Glutamatergic neuron (in vitro differentiated cells): Measurements from ENCODE around the gene OTOGL. TPM values are rescaled to one million over a fixed set of nuclear protein-coding genes. Genes with fewer than 3 reads are reported as not detected.
"Not testable (repeated sequence)": the region's sequence is repeated elsewhere in the genome, so short reads cannot be mapped to it uniquely, and the experiment has no call there.

Experiments used
- DNase-seq: peaks from one replicate; pipeline ENCODE4 v3.0.0; 2022
- H3K27ac Mint-ChIP-seq: one replicate; pipeline ENCODE4 v1.8.0; 2020; ENCODE audit warnings: mild to moderate bottlenecking, mixed read lengths, inconsistent platforms; ENCODE audit not compliant: unreplicated experiment
- H3K27me3 Mint-ChIP-seq: one replicate; pipeline ENCODE4 v1.8.0; 2020; ENCODE audit warnings: mild to moderate bottlenecking, moderate library complexity, mixed read lengths, inconsistent platforms; ENCODE audit not compliant: unreplicated experiment
- H3K36me3 Mint-ChIP-seq: one replicate; pipeline ENCODE4 v1.8.0; 2020; ENCODE audit warnings: mild to moderate bottlenecking, mixed read lengths, inconsistent platforms; ENCODE audit not compliant: unreplicated experiment
- H3K4me1 Mint-ChIP-seq: one replicate; pipeline ENCODE4 v1.8.0; 2020; ENCODE audit warnings: mild to moderate bottlenecking, low read depth, mixed read lengths, inconsistent platforms; ENCODE audit not compliant: unreplicated experiment
- H3K4me3 Mint-ChIP-seq: one replicate; pipeline ENCODE4 v1.8.0; 2020; ENCODE audit warnings: mild to moderate bottlenecking, mixed read lengths, inconsistent platforms; ENCODE audit not compliant: unreplicated experiment
- H3K9me3 Mint-ChIP-seq: one replicate; pipeline ENCODE4 v1.8.0; 2020; ENCODE audit warnings: mild to moderate bottlenecking, moderate library complexity, mixed read lengths, inconsistent platforms; ENCODE audit not compliant: unreplicated experiment
- CTCF ChIP-seq: fragments of 200-600 bp; sonication (generic); IDR thresholded peaks from one replicate; pipeline ENCODE4 v1.5.0; 2021; ENCODE audit not compliant: partially characterized antibody, unreplicated experiment
- total RNA-seq: library from RNA; stranded (reverse); fragmentation: NEBNext Ultra II Directional; extraction: Animal tissue kit (Norgen Biotek cat#: 25700); gene quantifications from one replicate; pipeline ENCODE4 v1.2.1, GENCODE V29; 2021; ENCODE audit not compliant: unreplicated experiment

The OTOGL gene
- total RNA-seq, 1 donor from 2014 or later = 0.83 TPM

- Mint-ChIP-seq H3K4me3 (no peak overlapping the region), H3K27me3 (peaks cover 3% of the 10 kb centered on the region), H3K27ac (no peak overlapping the region), H3K9me3 (peaks cover 2% of the 10 kb centered on the region), H3K36me3 (no peaks in the 10 kb centered on the region), H3K4me1 (peaks cover 21% of the 10 kb centered on the region)
- no peak for TF ChIP-seq CTCF
- no peak for DNase-seq
Measured at GRCh38 chr12:80211671-80212070, 112.3 kb downstream of the OTOGL start.

- no peak overlapping the region for H3K4me3 Mint-ChIP-seq
- no peak overlapping the region for H3K27ac Mint-ChIP-seq
- DNase-seq = no peak
- TF ChIP-seq CTCF = no peak
- peaks cover 5% of the 10 kb centered on the region for H3K9me3 Mint-ChIP-seq
- H3K4me1 Mint-ChIP-seq = peaks cover 33% of the 10 kb centered on the region
- peaks cover 5% of the 10 kb centered on the region for H3K27me3 Mint-ChIP-seq
- H3K36me3 Mint-ChIP-seq = no peaks in the 10 kb centered on the region
Measured at GRCh38 chr12:80212938-80213645, 113.8 kb downstream of the OTOGL start.

GRCh38 chr12:80213871-80214270, 114.5 kb downstream of the OTOGL start:
- Mint-ChIP-seq H3K36me3 (no peaks in the 10 kb centered on the region), H3K27ac (no peak overlapping the region), H3K27me3 (peaks cover 5% of the 10 kb centered on the region), H3K4me1 (peaks cover 37% of the 10 kb centered on the region), H3K9me3 (peaks cover 5% of the 10 kb centered on the region), H3K4me3 (no peak overlapping the region)
- TF ChIP-seq CTCF = no peak
- no peak for DNase-seq

- Mint-ChIP-seq H3K36me3 (no peaks in the 10 kb centered on the region), H3K4me3 (peak overlapping the region; percentile 3), H3K4me1 (peaks cover 35% of the 10 kb centered on the region), H3K27ac (peak overlapping the region; percentile 85), H3K27me3 (peaks cover 4% of the 10 kb centered on the region), H3K9me3 (peaks cover 3% of the 10 kb centered on the region)
- DNase-seq = peak; percentile 25
- TF ChIP-seq CTCF = no peak
Measured at GRCh38 chr12:80217011-80217535, 117.7 kb downstream of the OTOGL start.

GRCh38 chr12:80218925-80219324, 119.6 kb downstream of the OTOGL start:
- H3K4me1 Mint-ChIP-seq = peaks cover 23% of the 10 kb centered on the region
- H3K27ac Mint-ChIP-seq, H3K36me3 Mint-ChIP-seq, H3K4me3 Mint-ChIP-seq, H3K9me3 Mint-ChIP-seq, DNase-seq, H3K27me3 Mint-ChIP-seq: not testable (repeated sequence)
